HepG2 (cell line): Measurements from ENCODE around the gene PTF1A. TPM values are rescaled to one million over a fixed set of nuclear protein-coding genes. Genes with fewer than 3 reads are reported as not detected.

Experiments
- ATAC-seq: fragments of 200-7000 bp; cut with Tn5 transposase; 3 replicates; pipeline ENCODE4 v1.9.1; 2020; ENCODE audit warnings: mild to moderate bottlenecking, moderate library complexity
- BruUV-seq: library from RNA; stranded (reverse); fragments of 400-500 nt; replicated peaks from 2 replicates; lab custom pipeline; 2021; lab: Mats Ljungman, UMichigan
- CTCF ChIA-PET: fragments of 300-600 bp; formaldehyde crosslinking; extraction: SDS; loops from one replicate; lab custom pipeline; 2021; ENCODE audit warnings: low total read pairs, inconsistent platforms, low intra/inter-chr PET ratio; lab: Yijun Ruan, JAX
- POLR2A ChIA-PET: fragments of 350-600 bp; sonication (Branson Sonifier 250); formaldehyde crosslinking; loops from one replicate; lab custom pipeline; 2020; ENCODE audit warnings: antibody characterized with exemption, inconsistent platforms; lab: Yijun Ruan, JAX
- DNase-seq: peaks from one replicate; pipeline ENCODE4 v3.0.0-alpha.2; 2015; ENCODE audit warnings: low spot score
- FAIRE-seq: peaks from 3 replicates; lab custom pipeline; 2011; peaks lifted over from hg19 to GRCh38; lab: Jason Lieb, UNC
- H2AFZ ChIP-seq: one replicate; pipeline ENCODE4 v1.6.1; 2011; ENCODE audit warnings: low read length, inconsistent platforms
- H3K27ac ChIP-seq: fragments of 300-600 bp; 3 replicates; pipeline ENCODE4 v1.8.0; 2011; ENCODE audit warnings: mixed run types, mild to moderate bottlenecking, mixed read lengths, low read length, inconsistent platforms; ENCODE audit not compliant: insufficient read depth; ENCODE audit errors: extremely low read length
- H3K27me3 ChIP-seq, 2 experiments: fragments of 200-600 bp in 1 of 2; 2 replicates in 1 of 2; 3 replicates in 1 of 2; pipeline versions ENCODE4 v1.6.0 to v1.8.0; 2011; ENCODE audit warnings: low read length in 2 of 2, mild to moderate bottlenecking in 2 of 2, moderate library complexity in 2 of 2, inconsistent platforms in 1 of 2; ENCODE audit not compliant: insufficient read depth in 2 of 2, control insufficient read depth in 1 of 2
- H3K36me3 ChIP-seq, 2 experiments: fragments of 200-600 bp in 1 of 2; replicated peaks in 1 of 2; 2 replicates in 1 of 2; 3 replicates in 1 of 2; pipeline versions ENCODE4 v1.5.1 to v1.8.0; 2011; ENCODE audit warnings: low read length in 2 of 2, inconsistent platforms in 1 of 2; ENCODE audit not compliant: insufficient read depth in 2 of 2, control insufficient read depth in 1 of 2
- H3K4me1 ChIP-seq: 2 replicates; pipeline ENCODE4 v1.5.1; 2012; ENCODE audit warnings: low read length, inconsistent platforms; ENCODE audit not compliant: insufficient read depth
- H3K4me2 ChIP-seq: 2 replicates; pipeline ENCODE4 v1.6.0; 2011; ENCODE audit warnings: low read depth, low read length, inconsistent platforms
- H3K4me3 ChIP-seq, 3 experiments: fragments of 200-600 bp in 1 of 3; sonication (generic), shearing (Covaris generic) in 1 of 3; replicated peaks in 1 of 3; 2 replicates each; pipeline ENCODE4 v1.5.1; 2011 to 2016; ENCODE audit warnings: low read length in 3 of 3, inconsistent platforms in 2 of 3, low read depth in 2 of 3, mild to moderate bottlenecking in 2 of 3, control low read depth in 1 of 3, mixed read lengths in 1 of 3; ENCODE audit not compliant: insufficient read depth in 1 of 3
- H3K79me2 ChIP-seq: one replicate; pipeline ENCODE4 v1.6.1; 2011; ENCODE audit warnings: low read length, inconsistent platforms; ENCODE audit not compliant: insufficient read depth
- H3K9ac ChIP-seq: 2 replicates; pipeline ENCODE4 v1.6.0; 2011; ENCODE audit warnings: mild to moderate bottlenecking, low read depth, low read length, inconsistent platforms; ENCODE audit not compliant: insufficient read depth
- H3K9me3 ChIP-seq: 2 replicates; pipeline ENCODE4 v1.5.1; 2012; ENCODE audit warnings: mild to moderate bottlenecking, low read length
- H4K20me1 ChIP-seq: 2 replicates; pipeline ENCODE4 v1.6.0; 2011; ENCODE audit warnings: inconsistent platforms, mild to moderate bottlenecking, low read length, moderate library complexity; ENCODE audit not compliant: insufficient read depth
- FOXC1 ChIP-seq: sonication (generic); formaldehyde crosslinking; IDR thresholded peaks from 2 replicates; pipeline ENCODE4 v1.8.0; 2022; ENCODE audit warnings: mild to moderate bottlenecking, missing genetic modification reagents, borderline replicate concordance
- KDM3A ChIP-seq: IDR thresholded peaks from 2 replicates; pipeline ENCODE4 v1.6.1; 2018; ENCODE audit warnings: low read depth, missing compliant biosample characterization
- MXD4 ChIP-seq: IDR thresholded peaks from 2 replicates; pipeline ENCODE4 v1.6.1; 2016; ENCODE audit warnings: mild to moderate bottlenecking, missing biosample characterization, missing genetic modification reagents
- NFRKB ChIP-seq: fragments of 450-650 bp; IDR thresholded peaks from 2 replicates; pipeline ENCODE4 v1.6.1; 2017
- NRL ChIP-seq: sonication (generic); formaldehyde crosslinking; IDR thresholded peaks from 2 replicates; pipeline ENCODE4 v1.5.0; 2020; ENCODE audit warnings: missing genetic modification reagents, mild to moderate bottlenecking, moderate library complexity, borderline replicate concordance
- PLRG1 ChIP-seq: fragments of 450-650 bp; conservative IDR thresholded peaks from 2 replicates; pipeline ENCODE4 v1.6.1; 2016
- ZNF564 ChIP-seq: sonication (generic); formaldehyde crosslinking; IDR thresholded peaks from 2 replicates; pipeline ENCODE4 v1.8.1; 2023; ENCODE audit warnings: mild to moderate bottlenecking, missing genetic modification reagents
- ZNF773 ChIP-seq: sonication (generic); formaldehyde crosslinking; IDR thresholded peaks from 2 replicates; pipeline ENCODE4 v1.4.0; 2020; ENCODE audit warnings: missing genetic modification reagents, borderline replicate concordance
- WGBS: methylation state at CpG from one replicate; pipeline ENCODE4 v1.1.6; 2017; ENCODE audit warnings: low lambda C conversion rate; 5-methylcytosine and 5-hydroxymethylcytosine counted together
- in situ Hi-C: cut with HindIII; loops from 2 replicates; pipeline ENCODE4 v1.10.0; 2017; ENCODE audit warnings: low pct_unique_long_range_greater_than_20kb; ENCODE audit not compliant: extremely low pct_ligation_motif_present
- intact Hi-C: fragments of 100-400 bp; cut with micrococcal nuclease; formaldehyde crosslinking; loops from one replicate; pipeline ENCODE4 v1.10.0; 2022; ENCODE audit not compliant: unreplicated experiment
- polyA plus RNA-seq, 8 experiments: library from polyadenylated mRNA; depleted of rRNA in 3 of 8; stranded (reverse) in 7 of 8; unstranded in 1 of 8; fragments of >200 nt; fragmentation: Illumina TruSeq in 4 of 8; extraction: Trizol in 4 of 8; gene quantifications; 2 replicates each; pipeline versions ENCODE4 v1.2.1 to v1.2.3, GENCODE V29; 2011 to 2016; ENCODE audit warnings: low read depth in 4 of 8, missing spikeins in 1 of 8, mixed read lengths in 1 of 8; ENCODE audit not compliant: insufficient read depth in 1 of 8
- total RNA-seq, 5 experiments: library from RNA; depleted of rRNA; stranded (reverse); fragments of >200 nt; fragmentation: Illumina TruSeq; extraction: Trizol; gene quantifications; 2 replicates each; pipeline ENCODE4 v1.2.3, GENCODE V29; 2016; ENCODE audit warnings: low read depth in 1 of 5
- TF ChIP-seq, protein P1 (sequence below): sonication (generic); formaldehyde crosslinking; IDR thresholded peaks from 2 replicates; pipeline ENCODE4 v1.5.0; 2020; ENCODE audit warnings: mild to moderate bottlenecking, missing genetic modification reagents, moderate library complexity
- TF ChIP-seq, protein P2 (sequence below): sonication (generic); formaldehyde crosslinking; IDR thresholded peaks from 2 replicates; pipeline ENCODE4 v1.4.0; 2020; ENCODE audit warnings: missing genetic modification reagents

Gene PTF1A
- total and polyA plus RNA-seq, 2 of the 13 experiments (the other 11 are each of a cell fraction or from before 2014, with no cell fraction given), result not detected

DNA sequence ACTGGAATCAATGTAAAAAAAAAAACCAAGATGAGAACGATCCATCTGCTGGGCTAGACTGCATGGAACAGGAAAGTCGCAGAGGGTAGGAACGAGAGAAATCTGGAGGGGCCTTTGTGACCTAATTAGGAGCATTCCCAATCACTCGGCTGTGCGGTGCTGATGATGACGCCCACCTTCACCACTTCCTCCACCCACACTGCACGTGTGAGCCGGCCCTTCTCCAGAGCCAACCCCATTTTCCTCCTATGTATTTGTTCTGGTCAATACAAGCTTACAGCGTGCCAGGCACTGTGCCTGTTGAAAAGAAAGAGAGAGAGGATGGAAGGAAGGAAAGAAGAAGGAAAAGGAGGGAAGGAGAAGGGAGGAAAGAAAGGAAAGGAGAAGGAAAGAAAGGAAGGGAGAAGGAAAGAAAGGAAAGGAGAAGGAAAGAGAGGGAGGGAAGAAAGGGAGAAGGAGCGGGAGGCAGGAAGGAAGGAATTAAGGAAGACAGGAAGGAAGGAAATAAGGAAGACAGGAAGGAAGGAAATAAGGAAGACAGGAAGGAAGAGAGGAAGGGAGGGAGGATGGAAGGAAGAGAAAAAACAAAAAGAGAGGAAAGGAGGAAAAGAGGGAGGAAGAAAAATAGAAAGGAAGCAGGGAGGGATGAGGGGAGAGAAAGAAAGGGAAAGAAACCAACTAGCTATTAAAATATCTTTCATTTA lies 35.5 kb upstream of the PTF1A start:
- no peak for DNase-seq
- no peaks in the 10 kb centered on the region for H3K36me3 ChIP-seq
- BruUV-seq, result no TSS peak
- intact Hi-C loops, result loop anchor here (5.0 kb wide), 1 partner anchor 59 kb away; the partner anchor contains the start of gene MSRB2
- TF ChIP-seq FOXC1, result no peak
- TF ChIP-seq NFRKB, result no peak
- 0 out of 2 replicates have a peak, but pooled peaks have one; percentile 41 for TF ChIP-seq PLRG1
- TF ChIP-seq, all 625 proteins: peak for 1
- Histone ChIP-seq H3K27ac (no peak overlapping the region), H3K4me3 (no peak overlapping the region), H3K4me2 (no peak overlapping the region), H2AFZ (no peak overlapping the region), H4K20me1 (no peaks in the 10 kb centered on the region; the same call in 1 of the 2 replicates), H3K9me3 (no peaks in the 10 kb centered on the region), H3K9ac (no peak overlapping the region), H3K79me2 (no peaks in the 10 kb centered on the region), H3K27me3 (peaks cover 2 to 8% of the 10 kb centered on the region in 2 experiments; a peak in 2 of 5 replicates), H3K4me1 (peaks cover 10% of the 10 kb centered on the region)
- ChIA-PET POLR2A (no interaction called here), CTCF (interaction anchor here (6.5 kb wide), 1 partner anchor 137 kb away, joined by 157 read pairs; no protein-coding TSS in a partner anchor)
- 15% methylated on average over 10 of the region's 10 CpGs for WGBS
- in situ Hi-C loops, result loop anchor here (5.0 to 25.0 kb wide), 3 partner anchors 136 to 531 kb away; no protein-coding TSS in a partner anchor
- FAIRE-seq, result no peak
- no peak for ATAC-seq

DNA sequence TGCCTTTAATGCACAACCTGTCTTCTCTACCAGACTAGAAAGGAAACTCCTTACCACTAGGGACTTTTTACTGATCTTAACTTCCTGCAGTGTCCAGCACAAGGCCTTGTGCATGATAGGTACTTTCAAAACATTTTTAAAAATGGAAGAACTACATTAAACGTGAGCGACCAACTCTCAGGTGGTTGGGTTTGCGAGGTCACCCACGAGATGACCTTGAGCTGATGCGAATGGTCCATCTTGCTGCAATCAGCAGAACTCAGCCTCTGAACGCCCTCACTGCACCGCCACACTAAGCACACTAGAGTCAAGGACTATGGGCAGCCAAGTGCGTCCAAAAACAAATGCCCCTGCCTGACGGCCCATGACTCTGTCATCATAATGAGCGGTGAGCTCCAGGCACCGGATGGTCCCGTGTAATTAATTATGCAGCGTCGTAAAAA lies 34.9 kb upstream of the PTF1A start:
- DNase-seq (no peak), ATAC-seq (peak; percentile 67), FAIRE-seq (no peak)
- 19% methylated on average over 14 of the region's 14 CpGs for WGBS
- H3K27ac ChIP-seq, result no peak overlapping the region
- ChIA-PET POLR2A (no interaction called here), CTCF (interaction anchor here (1.7 to 6.5 kb wide), 2 partner anchors 136 to 545 kb away, joined by 10 to 157 read pairs; no protein-coding TSS in a partner anchor)
- intact Hi-C loops (loop anchor here (5.0 kb wide), 1 partner anchor 60 kb away; the partner anchor contains the start of gene MSRB2), in situ Hi-C loops (loop anchor here (5.0 to 25.0 kb wide), 3 partner anchors 135 to 530 kb away; no protein-coding TSS in a partner anchor)
- H3K27me3 ChIP-seq, result peaks cover 2 to 8% of the 10 kb centered on the region in 2 experiments; a peak in 2 of 5 replicates
- peaks cover 10% of the 10 kb centered on the region for H3K4me1 ChIP-seq
- H3K79me2 ChIP-seq, result no peaks in the 10 kb centered on the region
- H2AFZ ChIP-seq, result no peak overlapping the region
- no peaks in the 10 kb centered on the region for H3K9me3 ChIP-seq
- BruUV-seq, result no TSS peak
- no peaks in the 10 kb centered on the region; the same call in 1 of the 2 replicates for H4K20me1 ChIP-seq
- H3K4me2 ChIP-seq, result no peak overlapping the region
- H3K36me3 ChIP-seq, result no peaks in the 10 kb centered on the region
- no peak overlapping the region for H3K9ac ChIP-seq
- H3K4me3 ChIP-seq, result no peak overlapping the region
- TF ChIP-seq MXD4 (CRISPR knock-in tag) (no peak), NRL (CRISPR knock-in tag) (no peak), ZNF564 (CRISPR knock-in tag) (no peak), ZNF773 (CRISPR knock-in tag) (no peak), KDM3A (CRISPR knock-in tag) (no peak)
- TF ChIP-seq, protein P1, sequence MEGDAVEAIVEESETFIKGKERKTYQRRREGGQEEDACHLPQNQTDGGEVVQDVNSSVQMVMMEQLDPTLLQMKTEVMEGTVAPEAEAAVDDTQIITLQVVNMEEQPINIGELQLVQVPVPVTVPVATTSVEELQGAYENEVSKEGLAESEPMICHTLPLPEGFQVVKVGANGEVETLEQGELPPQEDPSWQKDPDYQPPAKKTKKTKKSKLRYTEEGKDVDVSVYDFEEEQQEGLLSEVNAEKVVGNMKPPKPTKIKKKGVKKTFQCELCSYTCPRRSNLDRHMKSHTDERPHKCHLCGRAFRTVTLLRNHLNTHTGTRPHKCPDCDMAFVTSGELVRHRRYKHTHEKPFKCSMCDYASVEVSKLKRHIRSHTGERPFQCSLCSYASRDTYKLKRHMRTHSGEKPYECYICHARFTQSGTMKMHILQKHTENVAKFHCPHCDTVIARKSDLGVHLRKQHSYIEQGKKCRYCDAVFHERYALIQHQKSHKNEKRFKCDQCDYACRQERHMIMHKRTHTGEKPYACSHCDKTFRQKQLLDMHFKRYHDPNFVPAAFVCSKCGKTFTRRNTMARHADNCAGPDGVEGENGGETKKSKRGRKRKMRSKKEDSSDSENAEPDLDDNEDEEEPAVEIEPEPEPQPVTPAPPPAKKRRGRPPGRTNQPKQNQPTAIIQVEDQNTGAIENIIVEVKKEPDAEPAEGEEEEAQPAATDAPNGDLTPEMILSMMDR, result no peak
- TF ChIP-seq, protein P2, sequence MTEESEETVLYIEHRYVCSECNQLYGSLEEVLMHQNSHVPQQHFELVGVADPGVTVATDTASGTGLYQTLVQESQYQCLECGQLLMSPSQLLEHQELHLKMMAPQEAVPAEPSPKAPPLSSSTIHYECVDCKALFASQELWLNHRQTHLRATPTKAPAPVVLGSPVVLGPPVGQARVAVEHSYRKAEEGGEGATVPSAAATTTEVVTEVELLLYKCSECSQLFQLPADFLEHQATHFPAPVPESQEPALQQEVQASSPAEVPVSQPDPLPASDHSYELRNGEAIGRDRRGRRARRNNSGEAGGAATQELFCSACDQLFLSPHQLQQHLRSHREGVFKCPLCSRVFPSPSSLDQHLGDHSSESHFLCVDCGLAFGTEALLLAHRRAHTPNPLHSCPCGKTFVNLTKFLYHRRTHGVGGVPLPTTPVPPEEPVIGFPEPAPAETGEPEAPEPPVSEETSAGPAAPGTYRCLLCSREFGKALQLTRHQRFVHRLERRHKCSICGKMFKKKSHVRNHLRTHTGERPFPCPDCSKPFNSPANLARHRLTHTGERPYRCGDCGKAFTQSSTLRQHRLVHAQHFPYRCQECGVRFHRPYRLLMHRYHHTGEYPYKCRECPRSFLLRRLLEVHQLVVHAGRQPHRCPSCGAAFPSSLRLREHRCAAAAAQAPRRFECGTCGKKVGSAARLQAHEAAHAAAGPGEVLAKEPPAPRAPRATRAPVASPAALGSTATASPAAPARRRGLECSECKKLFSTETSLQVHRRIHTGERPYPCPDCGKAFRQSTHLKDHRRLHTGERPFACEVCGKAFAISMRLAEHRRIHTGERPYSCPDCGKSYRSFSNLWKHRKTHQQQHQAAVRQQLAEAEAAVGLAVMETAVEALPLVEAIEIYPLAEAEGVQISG (CRISPR knock-in tag), result no peak
